Neural cell (in vitro differentiated cells): ENCODE results near the gene ZNF655. TPM values are rescaled to one million over a fixed set of nuclear protein-coding genes. Genes with fewer than 3 reads are reported as not detected.

Experiments used
- H2AFZ ChIP-seq: fragments of 200-600, 300-800 bp; sonication (generic), shearing (Covaris generic); 2 replicates; pipeline ENCODE4 v1.6.0; 2014; ENCODE audit warnings: low read depth, mild to moderate bottlenecking, antibody characterized with exemption, low read length, moderate library complexity
- H3F3A ChIP-seq: fragments of 200-600 bp; shearing (Covaris generic); 2 replicates; pipeline ENCODE4 v1.6.1; 2016; ENCODE audit warnings: mild to moderate bottlenecking, moderate library complexity, mixed read lengths, antibody characterized with exemption, low read length; ENCODE audit not compliant: insufficient read depth, poor library complexity, severe bottlenecking
- H3K27ac ChIP-seq: fragments of 200-600, 300-800 bp; sonication (generic), shearing (Covaris generic); 2 replicates; pipeline ENCODE4 v1.5.1; 2014; ENCODE audit warnings: mild to moderate bottlenecking, low read length, moderate library complexity
- H3K27me3 ChIP-seq: fragments of 300-800, 200-600 bp; sonication (generic), shearing (Covaris generic); 2 replicates; pipeline ENCODE4 v1.6.0; 2014; ENCODE audit warnings: mild to moderate bottlenecking, low read depth, low read length, moderate library complexity; ENCODE audit not compliant: insufficient read depth
- H3K36me3 ChIP-seq: fragments of 300-800, 200-600 bp; sonication (generic), shearing (Covaris generic); 2 replicates; pipeline ENCODE4 v1.5.1; 2014; ENCODE audit warnings: mild to moderate bottlenecking, antibody characterized with exemption, low read length, moderate library complexity; ENCODE audit not compliant: insufficient read depth
- H3K4me2 ChIP-seq: fragments of 300-800, 200-600 bp; sonication (generic), shearing (Covaris generic); 2 replicates; pipeline ENCODE4 v1.6.0; 2014; ENCODE audit warnings: mild to moderate bottlenecking, low read length
- H3K4me3 ChIP-seq: fragments of 300-800, 200-600 bp; sonication (generic), shearing (Covaris generic); 2 replicates; pipeline ENCODE4 v1.5.1; 2014; ENCODE audit warnings: mild to moderate bottlenecking, low read length, moderate library complexity
- H3K79me2 ChIP-seq: fragments of 200-600 bp; shearing (Covaris generic); replicated peaks from 2 replicates; pipeline ENCODE4 v1.6.0; 2014; ENCODE audit warnings: mild to moderate bottlenecking, low read length, moderate library complexity; ENCODE audit not compliant: insufficient read depth
- H3K9ac ChIP-seq: fragments of 300-800, 200-600 bp; sonication (generic), shearing (Covaris generic); 2 replicates; pipeline ENCODE4 v1.6.1; 2016; ENCODE audit warnings: mild to moderate bottlenecking, low read length, mixed read lengths
- H3K9me2 ChIP-seq: fragments of 200-600 bp; shearing (Covaris generic); 2 replicates; pipeline ENCODE4 v1.6.1; 2016; ENCODE audit warnings: mild to moderate bottlenecking, low read length, mixed read lengths; ENCODE audit not compliant: insufficient read depth
- H3K9me3 ChIP-seq: fragments of 200-600, 300-800 bp; sonication (generic), shearing (Covaris generic); 2 replicates; pipeline ENCODE4 v1.6.1; 2016; ENCODE audit warnings: mild to moderate bottlenecking, mixed run types, low read length, moderate library complexity, mixed read lengths
- H4K20me1 ChIP-seq: fragments of 200-600 bp; shearing (Covaris generic); 2 replicates; pipeline ENCODE4 v1.6.1; 2016; ENCODE audit warnings: mild to moderate bottlenecking, mixed run types; ENCODE audit not compliant: insufficient read depth
- CTCF ChIP-seq: fragments of 450-650 bp; IDR thresholded peaks from 2 replicates; pipeline ENCODE4 v1.5.1; 2014; ENCODE audit warnings: antibody characterized with exemption, mild to moderate bottlenecking, moderate library complexity; ENCODE audit not compliant: poor library complexity, severe bottlenecking
- EP300 ChIP-seq: fragments of 450-650 bp; conservative IDR thresholded peaks from 2 replicates; pipeline ENCODE4 v1.6.1; 2014; ENCODE audit warnings: antibody characterized with exemption, mild to moderate bottlenecking, moderate library complexity; ENCODE audit not compliant: poor library complexity, severe bottlenecking
- EZH2 ChIP-seq: fragments of 200-600, 300-800 bp; shearing (Covaris generic), sonication (generic); IDR thresholded peaks from 2 replicates; pipeline ENCODE4 v1.6.1; 2014; ENCODE audit warnings: antibody characterized with exemption, low read length, borderline replicate concordance, mild to moderate bottlenecking; ENCODE audit not compliant: insufficient read depth, poor library complexity, severe bottlenecking
- POLR2AphosphoS5 ChIP-seq: IDR thresholded peaks from 2 replicates; pipeline ENCODE4 v1.6.1; 2012
- RAD21 ChIP-seq: fragments of 450-650 bp; conservative IDR thresholded peaks from 2 replicates; pipeline ENCODE4 v1.6.1; 2014; ENCODE audit warnings: antibody characterized with exemption, mild to moderate bottlenecking, moderate library complexity
- REST ChIP-seq: IDR thresholded peaks from 2 replicates; pipeline ENCODE4 v1.6.1; 2012; ENCODE audit warnings: borderline replicate concordance
- SMC3 ChIP-seq: fragments of 450-650 bp; conservative IDR thresholded peaks from 2 replicates; pipeline ENCODE4 v1.6.1; 2014; ENCODE audit warnings: antibody characterized with exemption, mild to moderate bottlenecking, moderate library complexity; ENCODE audit not compliant: poor library complexity
- TAF1 ChIP-seq: IDR thresholded peaks from 2 replicates; pipeline ENCODE4 v1.6.1; 2012; ENCODE audit warnings: low read depth
- polyA plus RNA-seq: library from polyadenylated mRNA; depleted of rRNA; stranded (reverse); fragments of >200 nt; gene quantifications from 2 replicates; pipeline ENCODE4 v1.2.3, GENCODE V29; 2014

Gene ZNF655
- polyA plus RNA-seq, 1 donor from 2014 or later: 89.0 TPM

- H3K9me3 ChIP-seq: no peaks in the 10 kb centered on the region
- H3K36me3 ChIP-seq: peaks cover 5% of the 10 kb centered on the region
- no peaks in the 10 kb centered on the region for H3F3A ChIP-seq
- H3K4me2 ChIP-seq: peak overlapping the region; percentile 98
- H2AFZ ChIP-seq: no peak overlapping the region
- H3K9ac ChIP-seq: peak overlapping the region; percentile 100
- H4K20me1 ChIP-seq: no peaks in the 10 kb centered on the region
- TF ChIP-seq REST (no peak), CTCF (no peak), SMC3 (no peak), EZH2 (no peak), TAF1 (no peak), RAD21 (no peak), EP300 (no peak), POLR2AphosphoS5 (no peak)
- H3K79me2 ChIP-seq: peaks cover 56% of the 10 kb centered on the region
- H3K4me3 ChIP-seq: peak overlapping the region; percentile 89
- H3K9me2 ChIP-seq: no peaks in the 10 kb centered on the region
- peak overlapping the region; percentile 100 for H3K27ac ChIP-seq
- H3K27me3 ChIP-seq: no peaks in the 10 kb centered on the region
Observed at GRCh38 chr7:99557196-99557607, 1.2 kb upstream of the ZNF655 start.

- Histone ChIP-seq H3K79me2 (peaks cover 56% of the 10 kb centered on the region), H3K9me2 (no peaks in the 10 kb centered on the region)
- TF ChIP-seq SMC3: no peak
- no peak for TF ChIP-seq REST
- peak; percentile 70 for TF ChIP-seq TAF1
Observed at GRCh38 chr7:99557940-99558305, 519 bp upstream of the ZNF655 start.

More at GRCh38 chr7:99557940-99558305, 519 bp upstream of the ZNF655 start:
- H2AFZ ChIP-seq: peak overlapping the region; percentile 99
- H3K4me3 ChIP-seq: peak overlapping the region; percentile 89
- H3K27me3 ChIP-seq: no peaks in the 10 kb centered on the region
- peaks cover 5% of the 10 kb centered on the region for H3K36me3 ChIP-seq
- H3K9ac ChIP-seq: peak overlapping the region; percentile 100
- peak overlapping the region; percentile 100 for H3K27ac ChIP-seq
- H3K4me2 ChIP-seq: peak overlapping the region; percentile 98
- H3F3A ChIP-seq: no peaks in the 10 kb centered on the region
- H3K9me3 ChIP-seq: no peaks in the 10 kb centered on the region
- H4K20me1 ChIP-seq: no peaks in the 10 kb centered on the region
